SK-N-MC (cell line): ENCODE results near the gene SLC29A4.

Experiments
- EZH2 ChIP-seq: fragments of 200-600 bp; sonication (generic); IDR thresholded peaks from one replicate; pipeline ENCODE4 v1.6.1; 2017; ENCODE audit warnings: antibody characterized with exemption
- POLR2AphosphoS5 ChIP-seq: IDR thresholded peaks from 2 replicates; pipeline ENCODE4 v1.6.1; 2012; ENCODE audit warnings: mild to moderate bottlenecking, low read depth, low read length, borderline replicate concordance

DNA sequence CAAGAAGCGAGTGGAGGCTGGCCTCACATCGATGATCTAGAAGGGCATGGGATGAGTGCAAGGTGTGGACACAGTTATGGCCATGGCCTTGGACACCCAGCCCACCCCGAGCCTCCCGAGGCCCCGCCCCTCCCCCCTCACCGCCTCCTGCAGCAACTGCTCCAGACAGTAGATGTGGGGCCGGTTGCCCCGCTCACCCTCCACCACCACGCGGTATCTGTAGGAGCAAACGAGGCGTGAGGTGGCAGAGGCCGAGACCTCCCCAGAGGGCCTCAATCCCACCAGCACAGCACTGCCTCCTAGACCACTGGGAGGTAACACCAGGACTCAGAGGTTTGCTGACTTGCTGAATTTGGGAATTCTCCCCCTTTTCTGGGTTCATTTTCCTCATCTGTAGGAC lies 37.6 kb downstream of the SLC29A4 start:
- TF ChIP-seq EZH2 (no peak), POLR2AphosphoS5 (no peak)
